ENCODE results near the gene ADIG.
"Not testable (repeated sequence)": the region's sequence is repeated elsewhere in the genome, so short reads cannot be mapped to it uniquely, and the experiment has no call there.

The ADIG gene

GRCh38 chr20:38589967-38590675 lies 9.1 kb downstream of the ADIG start:
- in situ Hi-C loops (cut with HindIII; ENCODE audit: low sequenced_read_pairs) = no loop called here

GRCh38 chr20:38590676-38591473 lies 9.9 kb downstream of the ADIG start:
- in situ Hi-C loops (cut with HindIII; ENCODE audit: low sequenced_read_pairs) = no loop called here
- DNase-seq (ENCODE audit: low read depth) = no peak

More at GRCh38 chr20:38589967-38590675, 9.1 kb downstream of the ADIG start:
- no peak for TF ChIP-seq CTCF (IDR thresholded peaks at IDR 0.05; ENCODE audit: low read depth, low read length, missing control alignments)
- no peak overlapping the region for H3K4me3 ChIP-seq (ENCODE audit: low read depth, low read length)
- DNase-seq (ENCODE audit: low read depth) = no peak

DNA sequence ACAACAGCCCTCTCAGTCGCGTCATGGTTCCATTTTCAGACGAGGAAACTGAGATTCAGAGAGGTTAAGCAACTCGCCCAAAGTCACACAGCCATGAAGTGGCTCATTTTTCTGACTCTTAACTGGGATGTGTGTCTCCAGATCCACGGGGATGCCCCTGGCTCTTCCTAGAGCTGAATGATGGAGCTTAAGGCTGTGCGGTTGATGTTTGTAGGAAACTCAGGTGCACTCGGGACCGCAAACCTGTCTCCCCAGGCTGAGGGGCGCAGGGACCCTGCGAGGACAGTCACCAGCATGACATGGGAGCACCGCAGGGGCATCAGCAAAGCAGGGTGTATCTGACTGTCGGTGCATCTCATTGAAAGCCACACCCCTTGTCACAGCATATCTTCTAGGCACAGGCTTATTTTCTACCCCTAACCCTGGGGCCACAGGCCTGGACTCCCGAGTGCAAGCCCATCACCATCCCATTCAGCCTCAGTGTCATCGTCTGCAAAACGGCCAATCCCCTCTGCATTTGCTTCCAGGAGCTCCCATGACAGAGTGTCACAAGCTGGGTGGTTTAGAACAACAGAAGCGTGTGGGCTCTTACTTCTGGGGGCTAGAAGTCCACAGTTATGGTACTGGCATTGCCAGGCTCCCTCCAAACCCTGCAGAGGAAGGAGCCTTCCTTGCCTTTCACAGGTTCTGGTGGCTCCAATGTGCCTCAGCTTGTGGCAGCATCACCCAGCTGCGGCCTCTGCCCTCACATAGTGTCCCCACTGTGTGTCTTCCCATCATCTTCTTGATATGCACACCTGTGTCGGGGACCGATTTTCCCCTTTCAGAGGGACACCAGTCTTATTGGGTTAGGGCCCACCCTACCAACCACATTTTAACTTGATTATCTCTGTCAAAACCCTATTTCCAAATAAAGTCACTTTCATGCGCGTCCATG lies 10.7 kb downstream of the ADIG start:
- no peak for DNase-seq (ENCODE audit: low read depth)
- H3K4me3 ChIP-seq (ENCODE audit: low read depth, low read length) = no peak overlapping the region
- in situ Hi-C loops (cut with HindIII; ENCODE audit: low sequenced_read_pairs) = no loop called here
- no peak for TF ChIP-seq CTCF (IDR thresholded peaks at IDR 0.05; ENCODE audit: low read depth, low read length, missing control alignments)

More at GRCh38 chr20:38590676-38591473, 9.9 kb downstream of the ADIG start:
- TF ChIP-seq CTCF (IDR thresholded peaks at IDR 0.05; ENCODE audit: low read depth, low read length, missing control alignments) = no peak
- no peak overlapping the region for H3K4me3 ChIP-seq (ENCODE audit: low read depth, low read length)

DNA sequence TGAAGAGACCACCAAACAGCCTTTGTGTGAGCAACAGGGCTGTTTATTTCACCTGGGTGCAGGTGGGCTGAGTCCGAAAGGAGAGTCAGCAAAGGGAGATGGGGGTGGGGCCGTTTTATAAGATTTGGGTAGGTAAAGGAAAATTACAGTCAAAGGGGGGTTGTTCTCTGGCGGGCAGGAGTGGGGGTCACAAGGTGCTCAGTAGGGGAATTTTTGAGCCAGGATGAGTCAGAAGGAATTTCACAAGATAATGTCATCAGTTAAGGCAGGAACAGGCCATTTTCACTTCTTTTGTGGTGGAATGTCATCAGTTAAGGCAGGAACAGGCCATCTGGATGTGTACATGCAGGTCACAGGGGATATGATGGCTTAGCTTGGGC lies 11.4 kb downstream of the ADIG start:
- H3K4me3 ChIP-seq (ENCODE audit: low read depth, low read length); in situ Hi-C loops (cut with HindIII; ENCODE audit: low sequenced_read_pairs); DNase-seq (ENCODE audit: low read depth): not testable (repeated sequence)

GRCh38 chr20:38594281-38594680 lies 13.3 kb downstream of the ADIG start:
- H3K4me3 ChIP-seq (ENCODE audit: low read depth, low read length); in situ Hi-C loops (cut with HindIII; ENCODE audit: low sequenced_read_pairs); DNase-seq (ENCODE audit: low read depth): not testable (repeated sequence)

DNA sequence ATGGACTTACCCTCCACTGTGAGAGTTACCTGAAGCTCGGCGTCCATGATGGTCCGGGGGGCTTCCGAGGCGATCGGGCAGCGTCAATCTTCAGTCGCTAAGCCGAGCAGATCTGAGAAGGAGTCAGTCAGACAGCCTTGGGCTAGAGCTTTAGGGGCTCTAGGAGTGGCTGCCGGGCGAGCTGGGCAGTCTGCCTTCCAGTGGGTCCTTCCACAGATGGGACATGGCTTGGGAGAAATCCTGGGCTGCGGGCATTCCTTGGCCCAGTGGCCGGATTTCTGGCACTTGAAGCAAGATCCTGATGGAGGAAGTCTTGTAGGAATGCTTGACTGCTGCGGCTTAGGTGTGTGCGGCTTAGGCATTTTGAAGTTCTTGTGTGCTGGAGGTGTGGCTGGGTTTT lies 14.9 kb downstream of the ADIG start:
- in situ Hi-C loops (cut with HindIII; ENCODE audit: low sequenced_read_pairs); DNase-seq (ENCODE audit: low read depth); H3K4me3 ChIP-seq (ENCODE audit: low read depth, low read length): not testable (repeated sequence)

DNA sequence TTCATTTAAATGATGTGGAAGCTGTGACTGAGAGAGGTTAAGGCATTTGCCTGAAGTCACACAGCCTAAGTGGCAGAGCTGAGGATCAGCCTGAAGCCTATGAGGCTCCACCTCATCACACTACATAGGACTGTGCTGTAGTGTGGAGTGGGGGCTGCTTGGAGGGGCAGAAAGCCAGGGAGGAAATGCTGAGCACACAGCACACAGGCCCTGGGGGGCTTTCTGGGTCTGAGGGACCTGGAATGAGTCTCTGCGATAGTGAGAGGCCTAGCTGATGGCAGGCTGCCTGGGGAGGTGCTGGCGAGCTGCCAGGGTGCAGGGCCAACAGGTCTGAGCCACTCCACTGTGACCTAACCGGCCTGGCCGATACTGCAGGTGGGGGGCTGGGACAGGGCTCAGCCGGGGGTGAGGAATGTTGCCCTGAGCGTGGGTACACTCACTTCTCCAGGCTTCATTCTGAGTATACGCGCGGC lies 18.4 kb downstream of the ADIG start:
- no peak for TF ChIP-seq CTCF (IDR thresholded peaks at IDR 0.05; ENCODE audit: low read depth, low read length, missing control alignments)
- in situ Hi-C loops (cut with HindIII; ENCODE audit: low sequenced_read_pairs) = no loop called here
- no peak for DNase-seq (ENCODE audit: low read depth)
- no peak overlapping the region for H3K4me3 ChIP-seq (ENCODE audit: low read depth, low read length)
